Adrenal gland (tissue), 12 donors: ENCODE data around the gene TWNK. TPM values are rescaled to one million over a fixed set of nuclear protein-coding genes. Genes with fewer than 3 reads are reported as not detected.

Experiments used
- DNase-seq, 7 donors: peaks; one replicate each; pipeline ENCODE4 v3.0.0-alpha.2; 2019 to 2020
- H3K27ac ChIP-seq, 5 donors: fragments of 200-600 bp; sonication (generic) in 4 of 5; 1 replicate in 3 of 5; 2 replicates in 2 of 5; pipeline versions ENCODE4 v1.5.1 to v1.8.0; 2016 to 2020; ENCODE audit warnings: mild to moderate bottlenecking in 1 of 5
- H3K27me3 ChIP-seq: fragments of 200-600 bp; 2 replicates; pipeline ENCODE4 v1.8.0; 2021
- H3K36me3 ChIP-seq, 2 donors: fragments of 200-600 bp; replicated peaks in 1 of 2; 1 replicate in 1 of 2; 2 replicates in 1 of 2; pipeline versions ENCODE4 v1.5.1 to v1.8.0; 2018 to 2022
- H3K4me1 ChIP-seq, 2 donors: fragments of 200-600 bp; replicated peaks in 1 of 2; 1 replicate in 1 of 2; 2 replicates in 1 of 2; pipeline versions ENCODE4 v1.5.1 to v1.8.0; 2018 to 2021
- H3K4me3 ChIP-seq, 4 donors: fragments of 200-600 bp; sonication (generic) in 3 of 4; one replicate each; pipeline ENCODE4 v1.5.1; 2016 to 2018
- H3K9me3 ChIP-seq, 3 donors: fragments of 200-600 bp; sonication (generic) in 1 of 3; replicated peaks in 1 of 3; 1 replicate in 2 of 3; 2 replicates in 1 of 3; pipeline versions ENCODE4 v1.5.1 to v1.8.0; 2016 to 2021
- CTCF ChIP-seq, 6 experiments: fragments of 450-650 bp in 4 of 6; fragments of 200-600 bp in 2 of 6; sonication (generic) in 1 of 6; IDR thresholded peaks; 1 replicate in 5 of 6; 2 replicates in 1 of 6; pipeline versions ENCODE4 v1.5.1 to v1.8.0; 2016 to 2021; ENCODE audit warnings: antibody characterized with exemption in 6 of 6, mild to moderate bottlenecking in 2 of 6, moderate library complexity in 1 of 6
- POLR2A ChIP-seq, 2 donors: fragments of 450-650 bp; IDR thresholded peaks; one replicate each; pipeline ENCODE4 v1.6.1; 2017; ENCODE audit warnings: antibody characterized with exemption in 2 of 2, mild to moderate bottlenecking in 2 of 2, moderate library complexity in 1 of 2
- WGBS, 4 donors: extraction: QIAGEN DNeasy Blood & Tissue Kit in 2 of 4; methylation state at CpG; one replicate each; pipeline versions ENCODE4 v1.1.5 to v1.1.7; 2013 to 2017; 5-methylcytosine and 5-hydroxymethylcytosine counted together
- intact Hi-C, 2 donors: fragments of 100-400 bp; cut with DNase I; formaldehyde crosslinking; loops; one replicate each; pipeline versions ENCODE4 v1.14.1 to v1.15.0; 2022 to 2023
- polyA plus RNA-seq, 3 donors: library from polyadenylated mRNA; stranded (reverse); fragments of 200-250 nt in 2 of 3; fragments of 350-450 nt in 1 of 3; fragmentation: Illumina TruSeq in 1 of 3; extraction: RNeasy Lipid Tissue Mini Kit (QIAGEN cat#74804) in 1 of 3; gene quantifications; one replicate each; pipeline ENCODE4 v1.2.3, GENCODE V29; 2013 to 2014
- total RNA-seq, 9 donors: library from RNA; depleted of rRNA in 4 of 9; stranded (reverse); fragments of >200 nt in 4 of 9; fragments of 120-200 nt in 1 of 9; fragmentation: NEBNext Ultra II Directional in 1 of 9; extraction: Animal tissue kit (Norgen Biotek cat#: 25700) in 1 of 9; gene quantifications; one replicate each; pipeline versions ENCODE4 v1.1.0 to v1.2.4, GENCODE V29; 2013 to 2023
- donor health status: healthy with polysubstance abuse.
- donor health status: Bipolar disorder and iron deficiency.
- donor health status: DM: yes; HTN: yes; CAD: no.
- donor health status: DM: no; HTN: no; CAD: no.
- donor health status: DM: no; HTN: no; CAD: no.
- donor health status: DM: yes; HTN: yes; CAD: no.

The TWNK gene
- total and polyA plus RNA-seq, 12 donors, result 5.3 to 21.8 (median 9.3) TPM

DNA sequence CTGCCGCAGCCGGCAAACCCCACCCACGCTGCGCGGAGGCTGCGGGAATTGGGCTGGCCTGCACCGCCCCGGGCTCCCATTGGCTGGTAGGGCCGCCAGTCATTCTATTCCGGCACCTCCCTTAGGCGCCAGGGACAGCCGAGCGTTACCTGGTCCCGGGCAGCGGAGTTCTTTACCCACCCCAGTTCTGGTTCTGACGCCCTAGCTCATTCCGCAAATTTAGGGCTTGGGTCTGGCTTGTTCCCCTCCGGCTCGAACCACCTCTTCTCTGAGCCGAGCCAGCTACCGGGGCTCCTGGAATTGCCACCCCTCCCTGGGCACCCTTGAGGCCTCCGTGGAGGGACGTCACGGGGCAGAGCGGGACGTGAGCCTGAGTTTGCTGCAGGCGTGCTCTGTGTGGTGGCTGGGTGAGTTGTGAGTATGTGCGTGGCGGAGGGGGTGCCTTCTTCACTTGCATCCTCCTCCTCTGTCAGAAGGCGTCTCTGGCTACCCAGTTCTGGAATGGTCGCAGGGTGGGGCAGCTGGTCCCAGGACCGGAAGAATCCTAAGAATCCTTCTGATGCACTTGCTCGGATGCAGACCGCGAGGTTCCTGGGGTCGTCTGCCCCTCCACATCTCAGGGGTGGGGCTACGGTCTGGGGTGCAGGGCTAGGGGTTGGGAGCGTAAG, 43.9 kb downstream of the TWNK start, which contains the start of the genes PDZD7 and SFXN3:
Gene PDZD7, minus strand, starts transcription at position 2 of the 668 bp plus-strand sequence. CDS start 910 bp downstream, outside the sequence.
Gene SFXN3, plus strand, starts transcription at position 107 of the 668 bp plus-strand sequence. CDS start 3,461 bp downstream, outside the sequence.
- no peak for TF ChIP-seq CTCF (IDR thresholded peaks at IDR 0.05)
- peak in 1 of 2 donors; percentile 55 for TF ChIP-seq POLR2A (IDR thresholded peaks at IDR 0.05)
- intact Hi-C loops, result no loop called here
- DNase-seq, result peak; percentile 91 to 98 (median 97)
- Histone ChIP-seq H3K27me3 (no peaks in the 10 kb centered on the region), H3K36me3 (peaks cover 0 to 18% of the 10 kb centered on the region in 2 donors), H3K4me3 (peak within 1 kb of the TSS; percentile 21 to 69 (median 50)), H3K9me3 (no peaks in the 10 kb centered on the region), H3K27ac (peak within 1 kb of the TSS; percentile 2 to 98 (median 92)), H3K4me1 (peaks cover 14 to 26% of the 10 kb centered on the region in 2 donors)
- 0% methylated on average over 11 to 38 of the region's 38 CpGs for WGBS, 4 donors

DNA sequence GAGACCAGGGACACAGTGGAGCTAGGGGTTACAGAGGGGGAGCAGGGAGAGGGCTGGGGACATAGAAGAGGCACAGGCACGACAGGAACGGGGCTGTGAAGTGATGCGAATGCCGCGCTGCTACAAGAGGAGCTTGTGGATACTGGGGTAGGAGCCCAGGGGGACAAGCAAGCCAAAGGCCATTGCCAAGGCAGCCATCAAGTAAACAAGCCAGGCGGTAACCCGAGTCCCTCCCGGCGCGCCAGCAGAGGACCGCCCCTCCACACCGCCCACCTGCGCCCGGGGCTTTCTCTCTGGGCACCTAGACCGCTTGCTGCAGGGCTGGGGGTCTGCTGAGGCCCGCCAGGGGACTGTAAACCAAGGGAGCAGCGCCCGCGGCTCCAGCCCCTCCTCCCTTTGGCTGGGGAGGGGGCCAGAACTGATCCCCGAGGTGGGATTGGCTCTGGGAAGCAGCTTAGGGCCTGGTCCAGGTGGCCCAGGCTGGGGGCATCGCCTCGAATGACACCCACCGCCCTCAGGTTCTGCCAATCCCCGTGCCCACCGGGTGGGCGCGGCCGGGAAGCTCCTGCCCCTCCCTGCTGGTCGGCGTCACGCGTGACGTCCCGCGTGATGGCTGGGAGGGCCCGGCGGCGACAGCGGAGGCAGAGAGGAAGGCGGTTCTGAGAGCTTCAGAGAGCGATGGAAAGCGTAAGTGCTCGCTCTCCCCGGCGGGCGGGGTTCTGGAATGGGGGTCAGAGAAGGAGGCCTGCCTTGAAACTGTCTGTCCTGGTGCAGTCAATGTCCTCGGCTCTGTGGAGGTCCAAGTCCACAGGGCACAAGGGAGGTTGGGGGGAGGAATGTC, 44.7 kb downstream of the TWNK start:
- TF ChIP-seq POLR2A (IDR thresholded peaks at IDR 0.05), result peak in 1 of 2 donors; percentile 67
- no peak for TF ChIP-seq CTCF (IDR thresholded peaks at IDR 0.05)
- Histone ChIP-seq H3K27ac (peak overlapping the region; percentile 2 to 98 (median 92)), H3K4me3 (peak overlapping the region; percentile 21 to 69 (median 50)), H3K27me3 (no peaks in the 10 kb centered on the region), H3K36me3 (peaks cover 0 to 25% of the 10 kb centered on the region in 2 donors), H3K4me1 (peaks cover 14 to 26% of the 10 kb centered on the region in 2 donors), H3K9me3 (no peaks in the 10 kb centered on the region)
- intact Hi-C loops, result no loop called here
- DNase-seq, result peak; percentile 74 to 89 (median 80)
- WGBS, 4 donors, result 0 to 5% (median 1%) methylated on average over 19 to 47 of the region's 47 CpGs

GRCh38 chr10:101032637-101033224, 45.4 kb downstream of the TWNK start:
- peak overlapping the region in 3 of 4 donors; percentile 43 to 69 (median 58) for H3K4me3 ChIP-seq
- intact Hi-C loops, result no loop called here
- H3K36me3 ChIP-seq, result peaks cover 0 to 32% of the 10 kb centered on the region in 2 donors
- H3K9me3 ChIP-seq, result no peaks in the 10 kb centered on the region
- peaks cover 14 to 26% of the 10 kb centered on the region in 2 donors for H3K4me1 ChIP-seq
- 3 to 10% (median 5%) methylated on average over 5 to 6 of the region's 6 CpGs for WGBS, 4 donors
- DNase-seq, result peak; percentile 66 to 87 (median 83)
- no peak for TF ChIP-seq CTCF (IDR thresholded peaks at IDR 0.05)
- peak in 1 of 2 donors; percentile 62 for TF ChIP-seq POLR2A (IDR thresholded peaks at IDR 0.05)
- no peaks in the 10 kb centered on the region for H3K27me3 ChIP-seq
- peak overlapping the region; percentile 2 to 98 (median 92) for H3K27ac ChIP-seq
